Keratinocyte (primary cell): Measurements from ENCODE around the gene CNPY1. TPM values are rescaled to one million over a fixed set of nuclear protein-coding genes. Genes with fewer than 3 reads are reported as not detected.

Experiments used
- DNase-seq: peaks from one replicate; pipeline ENCODE4 v3.0.0-alpha.2; 2011; ENCODE audit warnings: low read depth, missing footprints, low spot score
- FAIRE-seq: peaks from 2 replicates; lab custom pipeline; 2011; peaks lifted over from hg19 to GRCh38; lab: Jason Lieb, UNC
- H2AFZ ChIP-seq: 2 replicates; pipeline ENCODE4 v1.6.0; 2012; ENCODE audit warnings: low read length, control low read depth, inconsistent platforms; ENCODE audit not compliant: control insufficient read depth
- H3K27ac ChIP-seq: 2 replicates; pipeline ENCODE4 v1.5.1; 2011; ENCODE audit warnings: low read length; ENCODE audit not compliant: control insufficient read depth, insufficient read depth
- H3K27me3 ChIP-seq: 3 replicates; pipeline ENCODE4 v1.6.0; 2011; ENCODE audit warnings: low read length; ENCODE audit not compliant: control insufficient read depth, insufficient read depth; ENCODE audit errors: extremely low read depth
- H3K36me3 ChIP-seq, 2 experiments: 2 replicates in 1 of 2; 3 replicates in 1 of 2; pipeline ENCODE4 v1.5.1; 2011; ENCODE audit warnings: low read length in 2 of 2, mild to moderate bottlenecking in 1 of 2; ENCODE audit not compliant: control insufficient read depth in 2 of 2, insufficient read depth in 2 of 2; ENCODE audit errors: extremely low read depth in 1 of 2
- H3K4me1 ChIP-seq: 3 replicates; pipeline ENCODE4 v1.5.1; 2011; ENCODE audit warnings: low read length; ENCODE audit not compliant: control insufficient read depth, insufficient read depth; ENCODE audit errors: extremely low read depth
- H3K4me2 ChIP-seq: 3 replicates; pipeline ENCODE4 v1.6.0; 2011; ENCODE audit warnings: low read depth, low read length; ENCODE audit not compliant: control insufficient read depth, insufficient read depth; ENCODE audit errors: extremely low read depth
- H3K4me3 ChIP-seq, 3 experiments: fragments of 200-600 bp in 1 of 3; sonication (generic) in 1 of 3; 2 replicates in 2 of 3; 3 replicates in 1 of 3; pipeline ENCODE4 v1.5.1; 2011 to 2016; ENCODE audit warnings: low read length in 3 of 3, mild to moderate bottlenecking in 3 of 3, control low read depth in 2 of 3, inconsistent platforms in 1 of 3, low read depth in 1 of 3, mixed read lengths in 1 of 3, mixed run types in 1 of 3, moderate library complexity in 1 of 3; ENCODE audit not compliant: control insufficient read depth in 2 of 3, insufficient read depth in 2 of 3; ENCODE audit errors: extremely low read depth in 1 of 3
- H3K79me2 ChIP-seq: 2 replicates; pipeline ENCODE4 v1.6.0; 2012; ENCODE audit warnings: low read length; ENCODE audit not compliant: control insufficient read depth, insufficient read depth
- H3K9ac ChIP-seq: 3 replicates; pipeline ENCODE4 v1.6.0; 2011; ENCODE audit warnings: low read length; ENCODE audit not compliant: control insufficient read depth, insufficient read depth; ENCODE audit errors: extremely low read depth
- H3K9me1 ChIP-seq: 3 replicates; pipeline ENCODE4 v1.6.0; 2011; ENCODE audit warnings: low read length; ENCODE audit not compliant: control insufficient read depth, insufficient read depth; ENCODE audit errors: extremely low read depth
- H3K9me3 ChIP-seq: 2 replicates; pipeline ENCODE4 v1.5.1; 2012; ENCODE audit warnings: low read depth, low read length; ENCODE audit not compliant: control insufficient read depth
- H4K20me1 ChIP-seq: 3 replicates; pipeline ENCODE4 v1.6.0; 2011; ENCODE audit warnings: low read length; ENCODE audit not compliant: control insufficient read depth, insufficient read depth; ENCODE audit errors: extremely low read depth
- CTCF ChIP-seq, 3 experiments: IDR thresholded peaks in 1 of 3; conservative IDR thresholded peaks in 1 of 3; optimal IDR thresholded peaks in 1 of 3; 2 replicates in 2 of 3; 3 replicates in 1 of 3; pipeline versions ENCODE3 to v1.5.1; 2011; ENCODE audit warnings: low read length in 3 of 3, mild to moderate bottlenecking in 3 of 3, moderate library complexity in 2 of 3, control low read depth in 1 of 3, inconsistent platforms in 1 of 3; ENCODE audit not compliant: insufficient read depth in 2 of 3; ENCODE audit errors: extremely low read depth in 1 of 3
- EZH2 ChIP-seq: IDR thresholded peaks from one replicate; pipeline ENCODE4 v1.6.1; 2012; ENCODE audit warnings: inconsistent platforms, mild to moderate bottlenecking, low read length, moderate library complexity
- dilution Hi-C: fragments of 300-500 bp; cut with MboI; formaldehyde crosslinking; loops from one replicate; pipeline ENCODE4 v1.7.0; 2020; ENCODE audit warnings: low sequenced_read_pairs; ENCODE audit not compliant: extremely low pct_ligation_motif_present
- polyA plus RNA-seq, 5 experiments: library from polyadenylated mRNA; depleted of rRNA in 3 of 5; stranded (reverse) in 3 of 5; stranded (forward) in 1 of 5; unstranded in 1 of 5; fragments of >200 nt; gene quantifications; 1 replicate in 1 of 5; 2 replicates in 3 of 5; 3 replicates in 1 of 5; pipeline versions ENCODE4 v1.2.1 to v1.2.3, GENCODE V29; 2011 to 2012; ENCODE audit warnings: missing spikeins in 2 of 5, low read depth in 1 of 5, low replicate concordance in 1 of 5

The CNPY1 gene
- polyA plus RNA-seq, 1 donor (not counting 4 experiments of a cell fraction or from before 2014, with no cell fraction given), result not detected

GRCh38 chr7:155591055-155591775, 44.9 kb upstream of the CNPY1 start:
- DNase-seq (no peak), FAIRE-seq (no peak)
- Histone ChIP-seq H3K4me3 (no peak overlapping the region), H3K27me3 (peaks cover 6% of the 10 kb centered on the region), H3K9me3 (no peaks in the 10 kb centered on the region), H3K9ac (no peak overlapping the region), H4K20me1 (no peaks in the 10 kb centered on the region), H3K27ac (no peak overlapping the region), H3K79me2 (no peaks in the 10 kb centered on the region), H3K4me2 (no peak overlapping the region), H2AFZ (no peak overlapping the region), H3K36me3 (no peaks in the 10 kb centered on the region), H3K9me1 (no peaks in the 10 kb centered on the region), H3K4me1 (peaks cover 4% of the 10 kb centered on the region)
- TF ChIP-seq EZH2 (no peak), CTCF (optimal IDR thresholded peaks at IDR 0.05 in 1 of 3, IDR thresholded peaks at IDR 0.05 in 1 of 3, conservative IDR thresholded peaks at IDR 0.05 in 1 of 3; ENCODE audit: extremely low read depth in 1 of 3, insufficient read depth in 2 of 3, low read length in 3 of 3) (no peak)
- dilution Hi-C loops, result loop anchor here (25.0 kb wide), 1 partner anchor 146 kb away; no protein-coding TSS in a partner anchor

GRCh38 chr7:155590215-155591018, 44.1 kb upstream of the CNPY1 start:
- Histone ChIP-seq H3K27me3 (no peaks in the 10 kb centered on the region), H3K4me1 (peaks cover 4% of the 10 kb centered on the region), H3K9me1 (no peaks in the 10 kb centered on the region), H3K27ac (no peak overlapping the region), H3K4me2 (no peak overlapping the region), H3K36me3 (no peaks in the 10 kb centered on the region), H3K4me3 (no peak overlapping the region), H3K79me2 (no peaks in the 10 kb centered on the region), H2AFZ (no peak overlapping the region), H4K20me1 (no peaks in the 10 kb centered on the region), H3K9me3 (no peaks in the 10 kb centered on the region), H3K9ac (no peak overlapping the region)
- DNase-seq (no peak), FAIRE-seq (no peak)
- TF ChIP-seq CTCF (optimal IDR thresholded peaks at IDR 0.05 in 1 of 3, IDR thresholded peaks at IDR 0.05 in 1 of 3, conservative IDR thresholded peaks at IDR 0.05 in 1 of 3; ENCODE audit: extremely low read depth in 1 of 3, insufficient read depth in 2 of 3, low read length in 3 of 3) (no peak), EZH2 (no peak)
- dilution Hi-C loops, result loop anchor here (25.0 kb wide), 1 partner anchor 147 kb away; no protein-coding TSS in a partner anchor
